RCC 7860 (cell line): ENCODE data around the gene IGF2BP3.

Experiments used
- DNase-seq: peaks from one replicate; pipeline ENCODE4 v3.0.0-alpha.2; 2015; ENCODE audit warnings: low spot score
- FAIRE-seq: peaks from 2 replicates; lab custom pipeline; 2012; peaks lifted over from hg19 to GRCh38; lab: Jason Lieb, UNC

Gene IGF2BP3

DNA sequence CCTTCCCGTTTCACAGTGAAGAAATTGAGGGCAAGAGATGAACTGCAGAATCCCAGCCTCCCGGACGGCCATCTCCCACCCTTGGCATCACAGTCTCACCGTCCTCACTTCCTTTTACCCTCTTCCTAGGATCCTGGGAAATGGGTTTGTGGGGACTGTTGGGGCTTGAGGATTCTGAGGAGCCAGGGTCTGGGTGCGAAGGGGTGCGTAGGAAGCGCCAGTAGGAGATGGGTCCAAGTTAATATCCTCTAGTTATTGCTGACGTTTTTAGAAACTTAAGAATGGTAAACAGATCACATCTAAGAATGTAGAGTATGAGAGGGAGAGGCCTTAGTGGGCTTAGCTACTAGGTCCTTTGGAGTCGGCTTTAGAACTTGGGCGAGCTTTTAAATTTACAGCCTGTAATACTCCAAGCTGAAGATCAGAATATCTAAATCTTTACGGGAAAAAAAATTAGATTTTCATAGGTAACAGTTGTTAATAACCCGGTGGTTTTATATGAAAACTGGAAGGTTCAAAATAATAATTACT, 170.5 kb downstream of the IGF2BP3 start:
- FAIRE-seq (no peak), DNase-seq (no peak)

- DNase-seq, result peak; percentile 92
- FAIRE-seq, result peak; percentile 83
These were observed 171.2 kb downstream of the IGF2BP3 start, which contains the start of gene MALSU1 for GRCh38 chr7:23298885-23299769. TSS of gene MALSU1 (plus strand) at chr7:23299339. CDS start at chr7:23299353, 14 bp downstream.

DNA sequence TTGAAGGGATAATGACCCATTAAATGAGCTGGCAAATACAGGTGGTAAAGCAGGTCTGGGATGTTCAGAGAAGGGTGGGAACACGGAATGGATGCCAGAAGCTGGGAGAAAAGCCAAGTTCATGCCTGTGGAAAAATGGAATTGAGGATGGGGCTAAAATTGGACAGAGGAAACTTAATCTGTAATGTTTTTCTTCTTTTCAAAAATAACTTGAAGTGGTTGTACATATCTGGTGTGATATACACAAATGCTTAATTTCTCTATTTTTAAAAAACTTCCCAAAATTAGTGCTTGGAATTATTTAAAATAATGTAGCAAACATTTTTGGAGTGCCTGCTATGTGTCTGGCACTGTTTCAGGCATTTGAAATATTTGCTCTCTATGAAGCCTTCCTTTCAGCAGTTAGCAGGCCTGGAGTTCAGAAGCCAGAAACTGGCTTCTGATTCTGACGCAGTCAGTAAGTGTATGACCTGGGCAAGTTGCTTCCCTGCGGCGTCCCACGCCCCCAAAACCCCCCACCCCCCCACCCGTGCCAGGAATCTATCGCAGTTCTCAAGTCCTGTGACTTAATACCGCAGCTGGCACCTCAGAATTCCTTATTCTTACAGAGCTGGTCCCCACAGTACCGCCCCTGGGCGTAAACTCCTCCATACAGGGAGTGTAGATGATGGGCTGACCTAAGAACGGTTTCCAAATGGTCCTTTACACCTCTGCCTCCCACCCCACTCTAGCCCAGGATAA, 172.0 kb downstream of the IGF2BP3 start:
- FAIRE-seq (no peak), DNase-seq (no peak)

DNA sequence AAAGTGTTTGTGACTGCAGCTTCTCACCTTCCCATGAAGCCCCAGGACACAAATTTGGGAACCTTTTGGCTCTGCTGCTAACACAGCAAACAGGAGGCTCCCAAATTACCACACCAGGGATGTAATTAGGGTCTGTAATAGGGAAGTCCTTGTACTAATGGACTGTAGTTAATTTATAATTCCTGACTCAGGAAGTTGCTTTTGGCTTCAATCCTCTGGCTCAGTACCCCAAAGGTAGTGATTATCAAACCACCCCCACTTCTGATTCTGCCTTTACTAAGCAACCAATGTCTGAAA, 174.9 kb downstream of the IGF2BP3 start:
- DNase-seq, result no peak
- FAIRE-seq, result no peak

DNA sequence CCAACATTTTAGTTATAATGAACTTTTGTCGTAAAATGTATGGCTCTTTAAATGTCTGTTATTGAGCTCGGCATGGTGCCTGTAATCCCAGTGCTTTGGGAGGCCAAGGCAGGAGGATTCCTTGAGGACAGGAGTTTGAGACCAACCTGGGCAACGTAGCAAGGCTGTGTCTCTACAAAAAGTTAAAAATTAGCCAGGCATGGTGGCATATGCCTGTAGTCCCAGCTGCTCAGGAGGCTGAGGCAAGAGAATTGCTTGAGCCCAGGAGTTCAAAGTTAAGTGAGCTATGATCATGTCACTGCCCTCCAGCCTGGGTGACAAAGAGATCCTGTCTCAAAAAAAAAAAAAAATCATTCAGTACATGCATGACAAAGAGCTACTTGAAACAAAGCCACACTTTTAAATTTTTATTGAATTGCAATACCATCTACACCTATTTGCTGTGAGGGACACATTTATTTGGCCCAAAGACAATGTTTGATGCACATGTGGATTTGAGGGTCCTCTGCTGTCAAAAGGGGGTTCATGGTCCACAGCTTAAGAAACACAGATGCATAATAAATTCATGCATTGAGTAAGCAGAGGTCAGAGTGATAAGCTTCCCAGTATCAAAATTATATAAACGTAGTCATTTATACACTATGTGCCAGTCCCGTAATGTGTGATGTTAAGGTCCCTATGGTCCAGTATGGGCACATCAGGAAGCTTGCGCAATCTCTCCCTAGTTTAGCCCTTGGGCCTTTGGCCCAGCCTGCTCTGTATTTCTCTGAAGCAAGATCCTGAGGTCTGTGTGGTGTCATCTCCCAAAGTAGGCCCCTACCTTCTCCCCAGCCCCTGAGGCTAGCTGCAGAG, 175.5 kb downstream of the IGF2BP3 start:
- FAIRE-seq, result no peak

DNA sequence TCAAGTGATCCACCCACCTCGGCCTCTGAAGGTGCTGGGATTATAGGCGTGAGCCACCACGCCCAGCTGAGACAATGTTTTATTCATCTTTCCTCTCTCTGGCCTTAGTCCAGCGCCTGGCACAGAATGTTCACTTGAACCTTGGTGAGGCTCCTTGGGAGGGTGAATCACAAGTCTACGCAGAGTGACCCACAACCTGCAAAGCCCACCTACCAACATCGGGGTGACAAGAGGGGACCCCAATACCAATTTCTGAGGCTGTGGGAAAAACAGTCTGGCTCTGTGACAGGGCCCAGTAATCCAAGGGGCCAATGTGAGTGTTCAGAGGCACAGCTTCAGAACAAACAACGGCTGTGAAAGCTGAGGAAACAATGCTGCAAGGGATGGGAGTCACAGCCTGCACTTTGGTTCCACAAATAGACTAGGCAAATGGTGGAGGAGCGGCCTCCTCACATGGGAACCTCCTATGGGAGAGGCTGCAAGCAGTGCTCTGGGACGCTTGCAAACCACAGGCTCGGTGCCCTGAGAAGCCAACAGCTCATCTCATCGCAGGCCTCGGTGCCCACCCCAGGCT, 176.7 kb downstream of the IGF2BP3 start:
- FAIRE-seq, result no peak
- DNase-seq, result no peak

More for the DNA sequence above, 175.5 kb downstream of the IGF2BP3 start:
- DNase-seq, result no peak

DNA sequence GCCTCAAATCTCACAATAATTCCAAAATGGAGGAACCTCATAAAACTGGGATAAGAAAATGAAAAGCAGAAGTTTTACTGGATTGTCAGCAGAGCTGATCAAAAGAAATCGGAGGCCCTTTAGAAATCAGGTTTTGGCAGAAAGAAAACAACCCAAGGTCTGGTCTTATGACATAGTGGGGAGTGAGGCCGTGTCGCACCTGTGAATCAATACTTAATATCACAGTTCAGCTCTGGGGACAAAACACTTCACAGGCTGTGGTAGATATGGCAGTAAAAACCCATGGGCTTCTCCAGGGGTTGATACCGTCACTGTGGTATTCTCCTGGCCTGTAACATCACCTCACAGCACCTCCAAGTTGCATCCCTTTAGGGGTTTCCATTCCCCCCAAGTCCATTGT, 177.7 kb downstream of the IGF2BP3 start:
- no peak for FAIRE-seq

DNA sequence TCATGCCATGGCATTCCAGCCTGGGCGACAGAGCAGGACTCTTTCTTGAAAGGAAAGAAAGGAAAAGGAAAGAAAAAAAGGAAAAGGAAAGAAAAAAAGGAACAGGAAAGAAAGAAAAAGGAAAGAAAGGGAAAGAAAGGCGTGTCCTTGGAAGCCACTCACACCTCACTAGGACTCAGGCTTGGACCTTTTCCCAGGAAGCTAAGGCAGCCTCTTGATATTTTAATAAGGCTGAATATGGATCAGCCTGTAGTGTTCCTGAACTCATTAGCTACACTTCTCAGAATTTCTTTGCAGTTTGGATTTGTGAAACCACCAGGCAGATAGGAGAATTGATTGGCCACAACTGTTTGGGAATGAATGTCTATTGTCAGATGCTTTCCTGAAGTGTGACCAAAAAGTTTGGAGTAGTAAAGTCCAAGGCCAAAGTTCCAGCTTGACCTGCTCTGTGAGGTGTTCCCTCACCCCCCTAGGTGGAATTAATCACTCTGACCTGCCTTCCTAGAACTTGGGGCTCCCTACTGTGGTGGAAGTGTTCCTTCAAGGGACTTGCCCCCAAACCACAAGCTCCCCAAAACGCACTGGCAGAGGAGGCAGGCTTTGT, 178.2 kb downstream of the IGF2BP3 start:
- DNase-seq (no peak), FAIRE-seq (no peak)

More for the DNA sequence above, 177.7 kb downstream of the IGF2BP3 start:
- DNase-seq, result no peak

GRCh38 chr7:23290993-23291392, 179.3 kb downstream of the IGF2BP3 start:
- no peak for DNase-seq
- no peak for FAIRE-seq

DNA sequence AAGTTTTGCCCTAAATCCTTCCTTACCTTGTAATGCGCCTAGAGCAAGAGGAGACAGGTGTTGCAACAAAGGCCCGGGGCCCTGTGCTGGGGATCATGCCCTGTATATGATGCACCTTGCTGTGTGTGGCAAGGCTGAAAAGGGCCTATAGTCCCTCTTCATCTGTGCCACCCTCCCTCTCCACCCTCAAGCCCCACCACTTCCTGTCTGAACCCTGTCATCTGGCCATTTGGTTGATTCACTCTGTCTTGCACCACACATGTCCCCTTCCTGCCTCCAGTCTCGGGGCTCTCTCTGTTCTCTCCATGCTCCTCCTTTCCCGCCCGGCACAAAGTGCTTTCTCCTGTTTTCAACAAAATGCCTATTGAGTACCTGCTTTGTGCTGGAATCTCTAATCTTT, 182.7 kb downstream of the IGF2BP3 start:
- DNase-seq, result no peak
- no peak for FAIRE-seq

- FAIRE-seq, result no peak
- DNase-seq, result no peak
These were observed 184.3 kb downstream of the IGF2BP3 start for GRCh38 chr7:23285657-23286646.

- DNase-seq (no peak), FAIRE-seq (no peak)
These were observed 185.4 kb downstream of the IGF2BP3 start for GRCh38 chr7:23284871-23285270.

- no peak for DNase-seq
- FAIRE-seq, result no peak
These were observed 187.2 kb downstream of the IGF2BP3 start for GRCh38 chr7:23283086-23283485.

DNA sequence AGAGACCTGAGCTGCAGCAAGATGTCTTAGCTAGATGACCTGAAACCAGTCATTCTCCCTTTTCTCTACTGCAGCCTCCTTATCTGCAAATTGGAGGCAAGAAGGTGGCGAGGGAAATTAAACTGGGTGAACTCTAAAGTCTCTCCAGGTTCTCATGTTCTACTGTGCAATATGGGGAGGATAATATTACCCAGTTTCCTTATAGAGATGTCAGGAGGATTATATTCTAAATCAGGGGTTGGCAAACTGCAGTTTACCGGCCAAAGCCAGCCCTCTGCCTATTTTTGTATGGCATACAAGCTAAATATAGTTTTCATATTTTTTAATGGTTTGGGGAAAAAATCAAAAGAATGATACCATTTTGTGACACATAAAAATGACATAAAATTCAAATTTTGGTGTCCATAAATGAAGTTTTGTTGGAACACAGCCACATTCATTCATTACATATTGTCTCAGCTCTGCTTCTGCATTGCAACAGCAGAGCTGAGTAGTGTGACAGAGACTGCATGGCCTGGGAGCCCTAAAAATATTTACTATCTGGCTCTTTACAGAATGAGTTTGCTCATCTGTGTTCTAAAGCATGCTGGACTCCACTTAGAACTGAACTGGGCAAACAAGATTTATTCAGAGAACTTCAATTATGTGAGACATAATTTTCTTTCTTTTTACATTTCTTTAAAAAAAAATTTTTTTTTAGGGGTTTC, 190.3 kb downstream of the IGF2BP3 start:
- no peak for FAIRE-seq

GRCh38 chr7:23277359-23277989, 192.8 kb downstream of the IGF2BP3 start:
- FAIRE-seq (peak; percentile 76), DNase-seq (peak; percentile 57)

More for the DNA sequence above, 190.3 kb downstream of the IGF2BP3 start:
- DNase-seq, result no peak

- DNase-seq (no peak), FAIRE-seq (no peak)
These were observed 193.3 kb downstream of the IGF2BP3 start for GRCh38 chr7:23276947-23277346.

DNA sequence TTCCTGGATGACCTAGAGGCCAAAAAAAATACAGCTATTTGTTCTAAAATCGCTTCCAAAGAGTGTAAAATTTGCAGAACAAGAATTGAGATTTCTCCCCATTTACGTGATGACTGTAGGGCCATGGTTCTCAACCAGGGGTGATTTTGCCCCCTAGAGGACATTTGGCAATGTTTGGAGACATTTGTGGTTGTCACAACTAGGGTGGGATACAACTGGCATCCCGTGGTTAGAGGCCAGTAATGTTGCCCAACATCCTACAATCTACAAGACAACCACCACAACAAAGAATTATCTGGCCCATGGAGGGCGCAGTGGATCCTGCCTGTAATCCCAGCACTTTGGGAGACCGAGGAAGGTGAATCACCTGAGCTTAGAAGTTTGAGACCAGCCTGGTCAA, 193.9 kb downstream of the IGF2BP3 start:
- no peak for DNase-seq
- no peak for FAIRE-seq

- FAIRE-seq, result no peak
- DNase-seq, result no peak
These were observed 194.4 kb downstream of the IGF2BP3 start for GRCh38 chr7:23275912-23276311.
